HepG2 (cell line): ENCODE results near the gene ARHGEF4. TPM values are rescaled to one million over a fixed set of nuclear protein-coding genes. Genes with fewer than 3 reads are reported as not detected.
A peak's percentile ranks its signal among the peaks of the same experiment; 100 is the strongest.

Experiments used
- ATAC-seq: fragments of 200-7000 bp; cut with Tn5 transposase; 3 replicates; pipeline ENCODE4 v1.9.1; 2020; ENCODE audit warnings: mild to moderate bottlenecking, moderate library complexity
- BruUV-seq: library from RNA; stranded (reverse); fragments of 400-500 nt; replicated peaks from 2 replicates; lab custom pipeline; 2021; lab: Mats Ljungman, UMichigan
- CTCF ChIA-PET: fragments of 300-600 bp; formaldehyde crosslinking; extraction: SDS; loops from one replicate; lab custom pipeline; 2021; ENCODE audit warnings: low total read pairs, inconsistent platforms, low intra/inter-chr PET ratio; lab: Yijun Ruan, JAX
- POLR2A ChIA-PET: fragments of 350-600 bp; sonication (Branson Sonifier 250); formaldehyde crosslinking; loops from one replicate; lab custom pipeline; 2020; ENCODE audit warnings: antibody characterized with exemption, inconsistent platforms; lab: Yijun Ruan, JAX
- DNase-seq: peaks from one replicate; pipeline ENCODE4 v3.0.0-alpha.2; 2015; ENCODE audit warnings: low spot score
- FAIRE-seq: peaks from 3 replicates; lab custom pipeline; 2011; peaks lifted over from hg19 to GRCh38; lab: Jason Lieb, UNC
- H2AFZ ChIP-seq: one replicate; pipeline ENCODE4 v1.6.1; 2011; ENCODE audit warnings: low read length, inconsistent platforms
- H3K27ac ChIP-seq: fragments of 300-600 bp; 3 replicates; pipeline ENCODE4 v1.8.0; 2011; ENCODE audit warnings: mixed run types, mild to moderate bottlenecking, mixed read lengths, low read length, inconsistent platforms; ENCODE audit not compliant: insufficient read depth; ENCODE audit errors: extremely low read length
- H3K27me3 ChIP-seq, 2 experiments: fragments of 200-600 bp in 1 of 2; 2 replicates in 1 of 2; 3 replicates in 1 of 2; pipeline versions ENCODE4 v1.6.0 to v1.8.0; 2011; ENCODE audit warnings: low read length in 2 of 2, mild to moderate bottlenecking in 2 of 2, moderate library complexity in 2 of 2, inconsistent platforms in 1 of 2; ENCODE audit not compliant: insufficient read depth in 2 of 2, control insufficient read depth in 1 of 2
- H3K36me3 ChIP-seq, 2 experiments: fragments of 200-600 bp in 1 of 2; replicated peaks in 1 of 2; 2 replicates in 1 of 2; 3 replicates in 1 of 2; pipeline versions ENCODE4 v1.5.1 to v1.8.0; 2011; ENCODE audit warnings: low read length in 2 of 2, inconsistent platforms in 1 of 2; ENCODE audit not compliant: insufficient read depth in 2 of 2, control insufficient read depth in 1 of 2
- H3K4me1 ChIP-seq: 2 replicates; pipeline ENCODE4 v1.5.1; 2012; ENCODE audit warnings: low read length, inconsistent platforms; ENCODE audit not compliant: insufficient read depth
- H3K4me2 ChIP-seq: 2 replicates; pipeline ENCODE4 v1.6.0; 2011; ENCODE audit warnings: low read depth, low read length, inconsistent platforms
- H3K4me3 ChIP-seq, 3 experiments: fragments of 200-600 bp in 1 of 3; sonication (generic), shearing (Covaris generic) in 1 of 3; replicated peaks in 1 of 3; 2 replicates each; pipeline ENCODE4 v1.5.1; 2011 to 2016; ENCODE audit warnings: low read length in 3 of 3, inconsistent platforms in 2 of 3, low read depth in 2 of 3, mild to moderate bottlenecking in 2 of 3, control low read depth in 1 of 3, mixed read lengths in 1 of 3; ENCODE audit not compliant: insufficient read depth in 1 of 3
- H3K79me2 ChIP-seq: one replicate; pipeline ENCODE4 v1.6.1; 2011; ENCODE audit warnings: low read length, inconsistent platforms; ENCODE audit not compliant: insufficient read depth
- H3K9ac ChIP-seq: 2 replicates; pipeline ENCODE4 v1.6.0; 2011; ENCODE audit warnings: mild to moderate bottlenecking, low read depth, low read length, inconsistent platforms; ENCODE audit not compliant: insufficient read depth
- H3K9me3 ChIP-seq: 2 replicates; pipeline ENCODE4 v1.5.1; 2012; ENCODE audit warnings: mild to moderate bottlenecking, low read length
- H4K20me1 ChIP-seq: 2 replicates; pipeline ENCODE4 v1.6.0; 2011; ENCODE audit warnings: inconsistent platforms, mild to moderate bottlenecking, low read length, moderate library complexity; ENCODE audit not compliant: insufficient read depth
- CAMTA2 ChIP-seq: sonication (generic); formaldehyde crosslinking; IDR thresholded peaks from 2 replicates; pipeline ENCODE4 v1.4.0; 2020; ENCODE audit warnings: mild to moderate bottlenecking, missing genetic modification reagents, borderline replicate concordance
- DDIT3 ChIP-seq: sonication (generic); formaldehyde crosslinking; IDR thresholded peaks from 2 replicates; pipeline ENCODE4 v1.4.0; 2020; ENCODE audit warnings: mild to moderate bottlenecking, missing genetic modification reagents
- E2F2 ChIP-seq: sonication (generic); formaldehyde crosslinking; IDR thresholded peaks from 2 replicates; pipeline ENCODE4 v1.4.0; 2020; ENCODE audit warnings: missing genetic modification reagents, borderline replicate concordance
- ETV6 ChIP-seq: sonication (generic); formaldehyde crosslinking; conservative IDR thresholded peaks from 2 replicates; pipeline ENCODE4 v1.4.0; 2020; ENCODE audit warnings: missing genetic modification reagents
- HNF4A ChIP-seq: sonication (generic); formaldehyde crosslinking; IDR thresholded peaks from 2 replicates; pipeline ENCODE4 v1.4.0; 2020; ENCODE audit warnings: missing genetic modification reagents
- MBD4 ChIP-seq: IDR thresholded peaks from 2 replicates; pipeline ENCODE4 v1.6.1; 2012; ENCODE audit warnings: low read length, inconsistent platforms, borderline replicate concordance
- MYPOP ChIP-seq: sonication (generic); formaldehyde crosslinking; IDR thresholded peaks from 2 replicates; pipeline ENCODE4 v1.8.1; 2023; ENCODE audit warnings: mild to moderate bottlenecking, moderate library complexity, missing genetic modification reagents
- PHF8 ChIP-seq: sonication (generic); formaldehyde crosslinking; IDR thresholded peaks from 2 replicates; pipeline ENCODE4 v1.5.0; 2020; ENCODE audit warnings: missing genetic modification reagents
- POLR2AphosphoS2 ChIP-seq: IDR thresholded peaks from 2 replicates; pipeline ENCODE4 v1.6.1; 2011; ENCODE audit warnings: low read depth, low read length, improper control_type of control experiment
- TEAD2 ChIP-seq: sonication (generic); formaldehyde crosslinking; IDR thresholded peaks from 2 replicates; pipeline ENCODE4 v1.9.0; 2021; ENCODE audit warnings: missing genetic modification reagents
- ZFP36 ChIP-seq: fragments of 150-350 bp; IDR thresholded peaks from 2 replicates; pipeline ENCODE4 v1.6.1; 2018; ENCODE audit warnings: borderline replicate concordance, low read length, low read depth; ENCODE audit not compliant: partially characterized antibody
- ZNF205 ChIP-seq: IDR thresholded peaks from 2 replicates; pipeline ENCODE4 v1.6.1; 2018; ENCODE audit warnings: missing biosample characterization, missing genetic modification reagents
- ZNF282 ChIP-seq: fragments of 450-650 bp; IDR thresholded peaks from 2 replicates; pipeline ENCODE4 v1.6.1; 2018; ENCODE audit not compliant: partially characterized antibody
- ZNF790 ChIP-seq: sonication (generic); formaldehyde crosslinking; IDR thresholded peaks from 2 replicates; pipeline ENCODE4 v1.8.0; 2022; ENCODE audit warnings: missing genetic modification reagents, mild to moderate bottlenecking, borderline replicate concordance
- WGBS: methylation state at CpG from one replicate; pipeline ENCODE4 v1.1.6; 2017; ENCODE audit warnings: low lambda C conversion rate; 5-methylcytosine and 5-hydroxymethylcytosine counted together
- in situ Hi-C: cut with HindIII; loops from 2 replicates; pipeline ENCODE4 v1.10.0; 2017; ENCODE audit warnings: low pct_unique_long_range_greater_than_20kb; ENCODE audit not compliant: extremely low pct_ligation_motif_present
- intact Hi-C: fragments of 100-400 bp; cut with micrococcal nuclease; formaldehyde crosslinking; loops from one replicate; pipeline ENCODE4 v1.10.0; 2022; ENCODE audit not compliant: unreplicated experiment
- polyA plus RNA-seq, 8 experiments: library from polyadenylated mRNA; depleted of rRNA in 3 of 8; stranded (reverse) in 7 of 8; unstranded in 1 of 8; fragments of >200 nt; fragmentation: Illumina TruSeq in 4 of 8; extraction: Trizol in 4 of 8; gene quantifications; 2 replicates each; pipeline versions ENCODE4 v1.2.1 to v1.2.3, GENCODE V29; 2011 to 2016; ENCODE audit warnings: low read depth in 4 of 8, missing spikeins in 1 of 8, mixed read lengths in 1 of 8; ENCODE audit not compliant: insufficient read depth in 1 of 8
- total RNA-seq, 5 experiments: library from RNA; depleted of rRNA; stranded (reverse); fragments of >200 nt; fragmentation: Illumina TruSeq; extraction: Trizol; gene quantifications; 2 replicates each; pipeline ENCODE4 v1.2.3, GENCODE V29; 2016; ENCODE audit warnings: low read depth in 1 of 5

The ARHGEF4 gene
- total and polyA plus RNA-seq, 2 of the 13 experiments (the other 11 are each of a cell fraction or from before 2014, with no cell fraction given), result 0.11 to 0.13 TPM

GRCh38 chr2:131085646-131086045, 248.9 kb downstream of the ARHGEF4 start:
- TSS peak; percentile 9 for BruUV-seq
- intact Hi-C loops, result no loop called here
- H3K27ac ChIP-seq, result no peak overlapping the region
- no peak overlapping the region for H3K4me2 ChIP-seq
- H3K9ac ChIP-seq, result no peak overlapping the region
- H3K4me1 ChIP-seq, result peaks cover 29% of the 10 kb centered on the region
- FAIRE-seq (no peak), DNase-seq (no peak), ATAC-seq (no peak; the same call in 1 of the 3 replicates)
- H4K20me1 ChIP-seq, result peaks cover 61% of the 10 kb centered on the region
- no peak overlapping the region for H3K4me3 ChIP-seq
- ChIA-PET POLR2A (no interaction called here), CTCF (no interaction called here)
- in situ Hi-C loops, result no loop called here
- 96% methylated on average over 2 of the region's 2 CpGs for WGBS
- H3K27me3 ChIP-seq, result no peaks in the 10 kb centered on the region
- TF ChIP-seq DDIT3 (CRISPR knock-in tag), result no peak
- no peak for TF ChIP-seq ETV6 (CRISPR knock-in tag)
- no peak for TF ChIP-seq POLR2AphosphoS2
- TF ChIP-seq ZNF205 (CRISPR knock-in tag), result no peak
- no peak for TF ChIP-seq MBD4
- TF ChIP-seq E2F2, result no peak
- TF ChIP-seq ZFP36, result no peak
- TF ChIP-seq ZNF790, result no peak
- no peak for TF ChIP-seq HNF4A (CRISPR knock-in tag)
- TF ChIP-seq ZNF282, result no peak
- no peak for TF ChIP-seq PHF8 (CRISPR knock-in tag)
- TF ChIP-seq MYPOP, result no peak
- no peak for TF ChIP-seq CAMTA2 (CRISPR knock-in tag)
- TF ChIP-seq TEAD2 (CRISPR knock-in tag), result no peak
- no peak overlapping the region for H2AFZ ChIP-seq
- H3K36me3 ChIP-seq, result peaks cover 27 to 71% of the 10 kb centered on the region in 2 experiments
- peaks cover 89% of the 10 kb centered on the region for H3K79me2 ChIP-seq
- no peaks in the 10 kb centered on the region for H3K9me3 ChIP-seq
